Loucy (cell line): ENCODE results near the gene PAPSS2.
"Not testable (repeated sequence)": the region's sequence is repeated elsewhere in the genome, so short reads cannot be mapped to it uniquely, and the experiment has no call there.

Experiments used
- H2AFZ ChIP-seq: fragments of 200-600 bp; sonication (generic); 2 replicates; pipeline ENCODE4 v1.6.0; 2016; ENCODE audit warnings: antibody characterized with exemption, mild to moderate bottlenecking, low read length, moderate library complexity
- H3F3A ChIP-seq: fragments of 200-600 bp; 2 replicates; pipeline ENCODE4 v1.6.0; 2016; ENCODE audit warnings: antibody characterized with exemption, low read depth, mild to moderate bottlenecking
- H3K27me3 ChIP-seq: fragments of 200-600 bp; sonication (generic); 2 replicates; pipeline ENCODE4 v1.6.1; 2014; ENCODE audit warnings: low read length, mild to moderate bottlenecking; ENCODE audit not compliant: insufficient read depth, poor library complexity, severe bottlenecking
- H3K36me3 ChIP-seq: fragments of 200-600 bp; sonication (generic); 2 replicates; pipeline ENCODE4 v1.6.1; 2016; ENCODE audit warnings: low read length; ENCODE audit not compliant: insufficient read depth
- H3K4me1 ChIP-seq: fragments of 200-600 bp; sonication (generic); 2 replicates; pipeline ENCODE4 v1.5.1; 2014; ENCODE audit warnings: low read length, mild to moderate bottlenecking; ENCODE audit not compliant: insufficient read depth, poor library complexity, severe bottlenecking
- H3K4me2 ChIP-seq: fragments of 200-600 bp; sonication (generic); 2 replicates; pipeline ENCODE4 v1.6.0; 2014; ENCODE audit warnings: antibody characterized with exemption, low read length, low read depth, mild to moderate bottlenecking; ENCODE audit not compliant: poor library complexity, severe bottlenecking
- H3K4me3 ChIP-seq: fragments of 200-600 bp; sonication (generic); 2 replicates; pipeline ENCODE4 v1.5.1; 2014; ENCODE audit warnings: low read length, mild to moderate bottlenecking, mixed read lengths; ENCODE audit not compliant: poor library complexity, severe bottlenecking
- H3K79me2 ChIP-seq: fragments of 200-600 bp; sonication (generic); 2 replicates; pipeline ENCODE4 v1.6.1; 2014; ENCODE audit warnings: low read length; ENCODE audit not compliant: insufficient read depth
- H3K9ac ChIP-seq: fragments of 200-600 bp; sonication (generic); 2 replicates; pipeline ENCODE4 v1.6.0; 2014; ENCODE audit warnings: mild to moderate bottlenecking, low read depth, low read length, moderate library complexity; ENCODE audit not compliant: poor library complexity, severe bottlenecking
- H3K9me2 ChIP-seq: fragments of 200-600 bp; sonication (generic); replicated peaks from 2 replicates; pipeline ENCODE4 v1.6.1; 2016; ENCODE audit warnings: low read depth, low read length, mixed read lengths
- H3K9me3 ChIP-seq: fragments of 200-600 bp; sonication (generic); 2 replicates; pipeline ENCODE4 v1.6.1; 2014; ENCODE audit warnings: mild to moderate bottlenecking, antibody characterized with exemption, low read length, low read depth; ENCODE audit not compliant: insufficient read depth
- H4K20me1 ChIP-seq: fragments of 200-600 bp; sonication (generic); 2 replicates; pipeline ENCODE4 v1.6.0; 2014; ENCODE audit warnings: antibody characterized with exemption, low read length, mild to moderate bottlenecking; ENCODE audit not compliant: insufficient read depth, poor library complexity, severe bottlenecking
- CTCF ChIP-seq: fragments of 200-600 bp; sonication (generic); conservative IDR thresholded peaks from 2 replicates; pipeline ENCODE4 v1.5.1; 2014; ENCODE audit warnings: mild to moderate bottlenecking, antibody characterized with exemption, low read length
- EZH2phosphoT487 ChIP-seq: fragments of 200-600 bp; IDR thresholded peaks from 2 replicates; pipeline ENCODE4 v1.6.1; 2018; ENCODE audit warnings: antibody characterized with exemption, mild to moderate bottlenecking, moderate library complexity, borderline replicate concordance

Gene PAPSS2

GRCh38 chr10:87744606-87745005, 84.9 kb downstream of the PAPSS2 start:
- H3K79me2 ChIP-seq = no peaks in the 10 kb centered on the region
- H3K4me2 ChIP-seq = no peak overlapping the region
- H4K20me1 ChIP-seq = no peaks in the 10 kb centered on the region
- TF ChIP-seq EZH2phosphoT487 (no peak), CTCF (no peak)
- no peak overlapping the region for H3K4me3 ChIP-seq
- H3K9ac ChIP-seq = no peak overlapping the region
- H3K9me2 ChIP-seq = no peaks in the 10 kb centered on the region
- peaks cover 1% of the 10 kb centered on the region; the same call in 1 of the 2 replicates for H3F3A ChIP-seq
- H3K27me3 ChIP-seq = no peaks in the 10 kb centered on the region
- no peaks in the 10 kb centered on the region for H3K9me3 ChIP-seq
- no peak overlapping the region for H2AFZ ChIP-seq
- peaks cover 1% of the 10 kb centered on the region for H3K4me1 ChIP-seq
- H3K36me3 ChIP-seq = no peaks in the 10 kb centered on the region

GRCh38 chr10:87746911-87747310, 87.2 kb downstream of the PAPSS2 start:
- H3K9ac ChIP-seq = no peak overlapping the region
- no peak for TF ChIP-seq EZH2phosphoT487
- TF ChIP-seq CTCF = no peak

GRCh38 chr10:87748244-87748643, 88.6 kb downstream of the PAPSS2 start:
- H3K4me2 ChIP-seq, H3K4me3 ChIP-seq, H3K9me2 ChIP-seq, H3K79me2 ChIP-seq, H3K36me3 ChIP-seq, H2AFZ ChIP-seq, H3F3A ChIP-seq, H3K9me3 ChIP-seq, H4K20me1 ChIP-seq, H3K27me3 ChIP-seq, H3K9ac ChIP-seq: not testable (repeated sequence)
- peaks cover 17% of the 10 kb centered on the region for H3K4me1 ChIP-seq

More at GRCh38 chr10:87746911-87747310, 87.2 kb downstream of the PAPSS2 start:
- Histone ChIP-seq H3K79me2 (no peaks in the 10 kb centered on the region), H3K9me2 (no peaks in the 10 kb centered on the region), H3K4me3 (no peak overlapping the region), H4K20me1 (no peaks in the 10 kb centered on the region), H3K9me3 (no peaks in the 10 kb centered on the region), H2AFZ (no peak overlapping the region), H3F3A (peaks cover 5% of the 10 kb centered on the region; the same call in 1 of the 2 replicates), H3K27me3 (no peaks in the 10 kb centered on the region), H3K4me1 (peaks cover 17% of the 10 kb centered on the region), H3K4me2 (no peak overlapping the region), H3K36me3 (no peaks in the 10 kb centered on the region)

- no peak overlapping the region for H3K9ac ChIP-seq
- H3K4me1 ChIP-seq = peaks cover 17% of the 10 kb centered on the region
- peaks cover 5% of the 10 kb centered on the region; the same call in 1 of the 2 replicates for H3F3A ChIP-seq
- no peak overlapping the region for H2AFZ ChIP-seq
- H3K9me3 ChIP-seq = no peaks in the 10 kb centered on the region
- H3K9me2 ChIP-seq = no peaks in the 10 kb centered on the region
- H3K4me2 ChIP-seq = peak overlapping the region; percentile 25
- peaks cover 21% of the 10 kb centered on the region; the same call in 1 of the 2 replicates for H3K36me3 ChIP-seq
- no peaks in the 10 kb centered on the region for H3K79me2 ChIP-seq
- H3K4me3 ChIP-seq = no peak overlapping the region
- TF ChIP-seq CTCF (no peak), EZH2phosphoT487 (no peak)
- no peaks in the 10 kb centered on the region for H4K20me1 ChIP-seq
- no peaks in the 10 kb centered on the region for H3K27me3 ChIP-seq
Measured at GRCh38 chr10:87750001-87750671, 90.5 kb downstream of the PAPSS2 start.
